ENCODE data around the gene SLC25A30.
A peak's percentile ranks its signal among the peaks of the same experiment; 100 is the strongest.

Gene SLC25A30

GRCh38 chr13:45417790-45418534, at the start of gene SLC25A30:
SLC25A30 (minus strand) TSS chr13:45418373; CDS start chr13:45411425, 6,948 bp downstream.
- DNase-seq (ENCODE audit: low spot score), result peak; percentile 92

GRCh38 chr13:45466359-45466758, 48.2 kb upstream of the SLC25A30 start:
- DNase-seq (ENCODE audit: low spot score), result no peak

- DNase-seq (ENCODE audit: low spot score), result peak; percentile 95
These were observed 46.7 kb upstream of the SLC25A30 start, which contains the start of gene COG3 for GRCh38 chr13:45464687-45465453. COG3 (plus strand) TSS chr13:45464939; CDS start chr13:45465037, 98 bp downstream.

- DNase-seq (ENCODE audit: low spot score), result no peak
These were observed 46.0 kb upstream of the SLC25A30 start for GRCh38 chr13:45464141-45464686.

GRCh38 chr13:45456196-45456972, 38.2 kb upstream of the SLC25A30 start:
- peak; percentile 56 for DNase-seq (ENCODE audit: low spot score)

GRCh38 chr13:45454204-45454603, 36.0 kb upstream of the SLC25A30 start:
- no peak for DNase-seq (ENCODE audit: low spot score)

- DNase-seq (ENCODE audit: low spot score), result no peak
These were observed 33.1 kb upstream of the SLC25A30 start for GRCh38 chr13:45451282-45451681.

GRCh38 chr13:45448965-45449559, 30.9 kb upstream of the SLC25A30 start:
- no peak for DNase-seq (ENCODE audit: low spot score)

- DNase-seq (ENCODE audit: low spot score), result no peak
These were observed 29.0 kb upstream of the SLC25A30 start for GRCh38 chr13:45447050-45447661.

GRCh38 chr13:45446181-45446580, 28.0 kb upstream of the SLC25A30 start:
- no peak for DNase-seq (ENCODE audit: low spot score)

DNA sequence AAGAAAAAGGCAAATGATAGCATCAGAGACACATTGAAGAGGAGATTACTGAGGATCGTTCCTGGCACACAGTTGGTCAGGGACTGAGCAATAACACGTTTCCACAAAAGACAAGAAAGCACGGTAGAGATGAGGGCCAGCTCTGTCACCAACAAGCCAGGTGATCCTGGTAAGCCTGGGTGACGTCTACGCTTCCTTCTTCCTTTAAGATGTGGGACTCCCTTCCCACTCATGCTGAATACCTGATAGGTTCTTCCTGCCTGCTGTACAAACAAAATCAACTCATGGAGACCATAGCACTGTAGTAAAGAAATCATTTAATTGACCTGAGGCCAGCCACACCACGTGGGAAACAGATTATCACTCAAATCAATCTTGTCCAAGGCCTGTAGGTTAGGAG, 26.9 kb upstream of the SLC25A30 start:
- no peak for DNase-seq (ENCODE audit: low spot score)

GRCh38 chr13:45441633-45442032, 23.5 kb upstream of the SLC25A30 start:
- DNase-seq (ENCODE audit: low spot score), result no peak

DNA sequence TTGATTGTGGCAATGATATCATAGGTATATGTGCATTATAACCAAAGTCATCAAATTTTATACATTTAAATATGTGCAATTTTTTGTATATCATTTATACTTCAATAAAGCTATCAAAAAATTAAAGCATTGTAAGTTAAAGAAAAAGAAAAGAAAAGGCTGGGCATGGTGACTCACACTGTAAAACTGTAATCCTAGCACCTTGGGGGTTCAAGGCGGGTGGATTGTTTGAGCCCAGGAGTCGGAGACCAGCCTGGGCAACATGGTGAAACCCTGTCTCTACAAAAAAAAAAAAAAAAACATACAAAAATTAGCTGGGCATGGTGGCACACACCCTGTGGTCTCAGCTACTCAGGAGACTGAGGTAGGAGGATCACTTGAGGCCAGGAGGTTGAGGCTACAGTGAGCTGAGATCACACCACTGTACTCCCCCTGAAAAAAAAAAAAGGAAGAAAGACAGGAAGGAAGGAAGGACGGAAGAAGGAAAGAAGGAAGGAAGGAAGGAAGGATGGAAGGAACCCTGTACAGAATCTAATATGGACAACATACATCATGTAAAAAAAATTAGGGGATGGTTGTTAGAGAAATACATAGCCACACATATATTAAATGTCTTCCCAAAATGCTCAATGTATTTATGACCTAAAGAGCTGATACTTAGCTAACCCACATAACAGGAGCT, 21.7 kb upstream of the SLC25A30 start:
- DNase-seq (ENCODE audit: low spot score), result no peak

- DNase-seq (ENCODE audit: low spot score), result no peak
These were observed 20.8 kb upstream of the SLC25A30 start for GRCh38 chr13:45439008-45439407.

DNA sequence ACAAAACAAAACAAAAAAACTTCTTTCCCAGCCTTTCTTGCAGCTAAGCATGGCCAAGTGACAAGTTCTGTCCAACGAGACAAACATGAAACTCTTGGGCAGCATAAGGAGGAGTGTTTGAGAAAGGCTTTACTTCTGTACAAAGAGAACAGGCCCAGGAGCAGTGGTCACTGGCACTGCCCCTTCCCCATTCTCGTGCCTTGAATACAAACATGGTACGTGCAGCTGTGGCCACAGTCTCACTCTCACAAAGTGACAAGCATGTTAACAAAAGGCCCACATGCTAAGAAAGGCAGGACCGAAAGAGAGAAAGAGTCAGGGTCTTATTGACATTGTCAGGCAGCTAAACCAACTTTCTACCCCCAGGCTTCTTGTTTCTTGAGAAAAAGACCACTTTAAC, 19.8 kb upstream of the SLC25A30 start:
- DNase-seq (ENCODE audit: low spot score), result no peak

GRCh38 chr13:45436953-45437352, 18.8 kb upstream of the SLC25A30 start:
- DNase-seq (ENCODE audit: low spot score), result no peak

- DNase-seq (ENCODE audit: low spot score), result no peak
These were observed 18.2 kb upstream of the SLC25A30 start for GRCh38 chr13:45436332-45436731.

DNA sequence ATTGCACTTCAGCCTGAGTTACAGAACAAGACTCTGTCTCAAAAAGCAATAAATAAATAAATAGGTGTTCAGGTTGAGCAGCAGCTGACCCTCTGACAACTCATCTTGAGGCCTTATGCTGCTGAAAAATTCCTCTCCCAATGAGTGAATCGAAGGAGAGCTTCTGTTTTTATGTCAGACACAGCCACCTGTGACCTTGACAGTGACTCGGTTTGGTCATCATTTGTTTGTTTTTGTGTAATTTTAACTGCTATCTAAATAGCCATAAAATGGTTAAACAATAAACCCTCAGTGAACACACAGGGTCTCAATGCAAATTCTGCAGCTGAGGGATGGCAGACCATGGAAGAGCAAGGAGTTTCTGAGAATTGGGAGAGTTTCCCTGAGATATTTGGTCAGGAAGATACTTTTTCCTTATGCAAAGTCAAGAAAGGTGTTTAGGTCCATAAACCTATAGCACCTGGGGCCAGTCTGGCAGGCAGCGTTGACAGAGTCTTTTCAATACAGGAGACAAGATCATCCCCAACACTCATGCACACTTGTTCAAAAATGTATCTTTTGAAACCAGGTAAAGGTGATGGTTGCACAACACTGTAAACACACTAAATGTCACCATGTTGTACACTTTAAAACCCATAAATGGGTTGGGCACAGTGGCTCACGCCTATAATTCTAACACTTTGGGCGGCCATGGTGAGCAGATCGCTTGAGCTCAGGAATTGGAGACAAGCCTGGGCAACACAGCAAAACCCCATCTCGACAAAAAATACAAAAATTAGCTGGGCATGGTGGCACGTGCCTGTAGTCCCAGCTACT, 16.6 kb upstream of the SLC25A30 start:
- no peak for DNase-seq (ENCODE audit: low spot score)

- no peak for DNase-seq (ENCODE audit: low spot score)
These were observed 15.2 kb upstream of the SLC25A30 start for GRCh38 chr13:45433381-45433790.

Measured in AG08396 (cell line).